OCI-LY7 (cell line): ENCODE data around the gene DNAJC25. TPM values are rescaled to one million over a fixed set of nuclear protein-coding genes. Genes with fewer than 3 reads are reported as not detected.

Experiments
- BruUV-seq: library from RNA; stranded (reverse); fragments of 400-500 nt; replicated peaks from 2 replicates; lab custom pipeline; 2021; lab: Mats Ljungman, UMichigan
- CTCF ChIA-PET: fragments of 300-600 bp; sonication (Branson Sonifier 250); formaldehyde crosslinking; loops from one replicate; lab custom pipeline; 2022; ENCODE audit warnings: antibody characterized with exemption; ENCODE audit not compliant: unreplicated experiment; lab: Charles Lee
- POLR2A ChIA-PET: fragments of 300-600 bp; sonication (Branson Sonifier 250); formaldehyde crosslinking; loops from one replicate; lab custom pipeline; 2022; ENCODE audit warnings: antibody characterized with exemption; lab: Charles Lee
- DNase-seq: peaks from one replicate; pipeline ENCODE4 v3.0.0-alpha.2; 2015; ENCODE audit warnings: low spot score
- H2AFZ ChIP-seq: fragments of 200-600 bp; sonication (generic), shearing (Covaris generic); 2 replicates; pipeline ENCODE4 v1.6.1; 2014; ENCODE audit warnings: mild to moderate bottlenecking, antibody characterized with exemption, low read length, moderate library complexity
- H3K27ac ChIP-seq: fragments of 200-600 bp; sonication (generic); 2 replicates; pipeline ENCODE4 v1.5.1; 2014; ENCODE audit warnings: mixed run types, low read depth, mild to moderate bottlenecking, moderate library complexity, low read length, inconsistent platforms; ENCODE audit not compliant: poor library complexity, severe bottlenecking
- H3K36me3 ChIP-seq: fragments of 200-600 bp; sonication (generic); 2 replicates; pipeline ENCODE4 v1.6.1; 2014; ENCODE audit warnings: mild to moderate bottlenecking, antibody characterized with exemption, low read length, moderate library complexity, mixed read lengths; ENCODE audit not compliant: insufficient read depth
- H3K4me1 ChIP-seq: fragments of 200-600 bp; sonication (generic); 2 replicates; pipeline ENCODE4 v1.5.1; 2014; ENCODE audit warnings: mild to moderate bottlenecking, low read length; ENCODE audit not compliant: insufficient read depth, poor library complexity, severe bottlenecking
- H3K4me2 ChIP-seq: fragments of 200-600 bp; sonication (generic); 2 replicates; pipeline ENCODE4 v1.6.1; 2014; ENCODE audit warnings: mild to moderate bottlenecking, low read length
- H3K4me3 ChIP-seq: fragments of 200-600 bp; sonication (generic); 2 replicates; pipeline ENCODE4 v1.5.1; 2014; ENCODE audit warnings: mild to moderate bottlenecking, low read depth, low read length; ENCODE audit not compliant: poor library complexity, severe bottlenecking
- H3K79me2 ChIP-seq: fragments of 200-600 bp; sonication (generic); 2 replicates; pipeline ENCODE4 v1.6.1; 2016; ENCODE audit warnings: low read depth, mild to moderate bottlenecking, low read length, moderate library complexity, mixed read lengths; ENCODE audit not compliant: insufficient read depth
- H3K9me2 ChIP-seq: fragments of 200-600 bp; sonication (generic); 2 replicates; pipeline ENCODE4 v1.6.1; 2016; ENCODE audit warnings: mild to moderate bottlenecking, low read length, mixed read lengths; ENCODE audit not compliant: insufficient read depth
- H3K9me3 ChIP-seq: fragments of 200-600 bp; sonication (generic); 2 replicates; pipeline ENCODE4 v1.6.1; 2014; ENCODE audit warnings: mild to moderate bottlenecking, mixed run types, low read length, mixed read lengths
- H4K20me1 ChIP-seq: fragments of 200-600 bp; sonication (generic); 2 replicates; pipeline ENCODE4 v1.6.1; 2014; ENCODE audit warnings: mild to moderate bottlenecking, antibody characterized with exemption, low read length, moderate library complexity, mixed read lengths; ENCODE audit not compliant: insufficient read depth
- EZH2phosphoT487 ChIP-seq: fragments of 200-600 bp; sonication (generic); IDR thresholded peaks from 2 replicates; pipeline ENCODE4 v1.6.1; 2018; ENCODE audit warnings: low read depth, borderline replicate concordance, mild to moderate bottlenecking, mixed run types, antibody characterized with exemption, low read length, moderate library complexity, mixed read lengths
- intact Hi-C: fragments of 100-400 bp; cut with micrococcal nuclease; formaldehyde crosslinking; loops from one replicate; pipeline ENCODE4 v1.10.0; 2022; ENCODE audit not compliant: unreplicated experiment
- total RNA-seq, 2 experiments: library from RNA; depleted of rRNA in 1 of 2; stranded (reverse); fragments of >200 nt in 1 of 2; shearing (Covaris generic) in 1 of 2; gene quantifications; 2 replicates each; pipeline ENCODE4 v1.2.3, GENCODE V29; 2014 to 2022
- TF ChIP-seq, protein P1 (sequence below): fragments of 200-600 bp; sonication (generic); conservative IDR thresholded peaks from 2 replicates; pipeline ENCODE4 v1.5.1; 2014; ENCODE audit warnings: mild to moderate bottlenecking, antibody characterized with exemption, low read length, moderate library complexity, mixed read lengths

Gene DNAJC25
- total RNA-seq, 2 experiments from 2014 or later: 5.8 to 7.0 TPM

DNA sequence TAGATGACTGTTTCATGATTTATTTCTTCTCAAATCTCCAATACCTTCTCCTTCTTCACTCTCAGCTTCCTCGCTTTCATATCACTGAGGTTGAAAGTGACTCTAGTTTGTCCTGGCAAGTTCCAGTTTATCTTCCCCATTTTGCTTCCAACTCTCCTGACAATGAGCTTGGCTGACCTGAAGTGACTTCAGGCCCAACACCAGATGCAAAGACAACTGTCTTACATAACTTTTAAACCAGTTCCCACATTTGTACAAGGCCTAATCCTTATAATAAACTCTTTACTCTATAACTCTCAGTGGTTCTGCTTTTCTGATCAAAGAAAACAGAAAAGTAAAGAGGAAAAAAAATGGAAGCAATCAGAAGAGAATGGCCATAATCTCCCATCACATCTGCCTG lies 52.3 kb downstream of the DNAJC25 start:
- CTCF ChIA-PET: no interaction called here

DNA sequence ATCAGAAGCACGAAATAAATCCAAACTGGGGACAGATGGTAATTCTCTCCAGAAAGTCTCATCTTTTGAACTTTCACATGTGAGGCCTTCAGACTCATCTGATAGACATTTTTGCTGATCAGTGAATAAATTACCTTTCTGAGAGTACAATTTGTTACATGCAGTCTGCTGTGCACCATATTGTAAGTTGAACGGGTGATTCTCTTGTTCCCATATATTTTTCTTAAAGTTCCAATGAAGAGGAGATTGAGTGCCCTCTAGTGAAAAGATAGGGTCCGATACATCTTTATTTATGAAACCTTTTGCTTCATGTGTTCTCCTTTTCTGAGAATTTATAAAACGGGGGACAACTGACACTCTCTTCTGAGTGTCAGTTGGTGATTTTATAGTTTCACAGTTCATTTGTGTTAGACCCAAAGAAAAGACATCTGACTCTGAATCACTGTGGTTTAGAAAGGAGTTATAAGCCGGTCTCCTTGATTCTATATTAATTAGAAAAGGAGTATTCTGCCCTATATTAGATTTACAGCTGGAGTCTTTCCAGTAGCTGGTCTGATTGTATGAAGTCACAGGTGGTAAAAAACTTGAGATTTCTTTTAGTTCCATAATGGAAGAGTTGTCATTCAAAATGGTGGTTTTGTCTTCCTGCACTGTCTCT lies 60.7 kb downstream of the DNAJC25 start:
- Histone ChIP-seq H2AFZ (peak overlapping the region; percentile 45; the same call in 1 of the 2 replicates), H3K4me2 (no peak overlapping the region)
- intact Hi-C loops: loop anchor here (5.0 kb wide), 1 partner anchor 94 kb away; the partner anchor contains the start of gene PTGR1

More for the DNA sequence above, 52.3 kb downstream of the DNAJC25 start:
- Histone ChIP-seq H2AFZ (no peak overlapping the region), H3K9me2 (no peaks in the 10 kb centered on the region), H3K4me2 (no peak overlapping the region), H3K36me3 (no peaks in the 10 kb centered on the region), H3K4me3 (no peak overlapping the region), H3K79me2 (no peaks in the 10 kb centered on the region), H3K4me1 (no peaks in the 10 kb centered on the region), H4K20me1 (no peaks in the 10 kb centered on the region), H3K9me3 (no peaks in the 10 kb centered on the region), H3K27ac (no peak overlapping the region)
- intact Hi-C loops: no loop called here
- TF ChIP-seq EZH2phosphoT487: no peak
- TF ChIP-seq, protein P1, sequence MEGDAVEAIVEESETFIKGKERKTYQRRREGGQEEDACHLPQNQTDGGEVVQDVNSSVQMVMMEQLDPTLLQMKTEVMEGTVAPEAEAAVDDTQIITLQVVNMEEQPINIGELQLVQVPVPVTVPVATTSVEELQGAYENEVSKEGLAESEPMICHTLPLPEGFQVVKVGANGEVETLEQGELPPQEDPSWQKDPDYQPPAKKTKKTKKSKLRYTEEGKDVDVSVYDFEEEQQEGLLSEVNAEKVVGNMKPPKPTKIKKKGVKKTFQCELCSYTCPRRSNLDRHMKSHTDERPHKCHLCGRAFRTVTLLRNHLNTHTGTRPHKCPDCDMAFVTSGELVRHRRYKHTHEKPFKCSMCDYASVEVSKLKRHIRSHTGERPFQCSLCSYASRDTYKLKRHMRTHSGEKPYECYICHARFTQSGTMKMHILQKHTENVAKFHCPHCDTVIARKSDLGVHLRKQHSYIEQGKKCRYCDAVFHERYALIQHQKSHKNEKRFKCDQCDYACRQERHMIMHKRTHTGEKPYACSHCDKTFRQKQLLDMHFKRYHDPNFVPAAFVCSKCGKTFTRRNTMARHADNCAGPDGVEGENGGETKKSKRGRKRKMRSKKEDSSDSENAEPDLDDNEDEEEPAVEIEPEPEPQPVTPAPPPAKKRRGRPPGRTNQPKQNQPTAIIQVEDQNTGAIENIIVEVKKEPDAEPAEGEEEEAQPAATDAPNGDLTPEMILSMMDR: no peak
- BruUV-seq: no TSS peak
- POLR2A ChIA-PET: interaction anchor here (0.6 kb wide), 1 partner anchor 163 kb away, joined by 3 read pairs; no protein-coding TSS in a partner anchor
- no peak for DNase-seq

More for the DNA sequence above, 60.7 kb downstream of the DNAJC25 start:
- no peaks in the 10 kb centered on the region for H3K9me2 ChIP-seq
- no peaks in the 10 kb centered on the region for H4K20me1 ChIP-seq
- H3K9me3 ChIP-seq: no peaks in the 10 kb centered on the region
- TF ChIP-seq EZH2phosphoT487: no peak
- TF ChIP-seq, protein P1: peak; percentile 82
- no peak overlapping the region for H3K4me3 ChIP-seq
- ChIA-PET CTCF (no interaction called here), POLR2A (no interaction called here)
- H3K79me2 ChIP-seq: no peaks in the 10 kb centered on the region
- no peaks in the 10 kb centered on the region for H3K36me3 ChIP-seq
- H3K4me1 ChIP-seq: no peaks in the 10 kb centered on the region
- DNase-seq: peak; percentile 43
- no peak overlapping the region for H3K27ac ChIP-seq
- BruUV-seq: no TSS peak
